ENCODE measurements around the gene COL5A1. TPM values are rescaled to one million over a fixed set of nuclear protein-coding genes. Genes with fewer than 3 reads are reported as not detected.

Gene COL5A1
- total RNA-seq, 1 donor from 2014 or later = 2.8 TPM

GRCh38 chr9:134785325-134786108 lies 143.9 kb downstream of the COL5A1 start:
- DNase-seq (ENCODE audit: low read depth in 2 of 2) = peak in 1 of 2 donors; percentile 44

- DNase-seq (ENCODE audit: low read depth in 2 of 2) = no peak
These were observed 146.3 kb downstream of the COL5A1 start for GRCh38 chr9:134787601-134788531.

- DNase-seq (ENCODE audit: low read depth in 2 of 2) = no peak
These were observed 147.6 kb downstream of the COL5A1 start for GRCh38 chr9:134789168-134789567.

GRCh38 chr9:134791009-134791408 lies 149.4 kb downstream of the COL5A1 start:
- no peak for DNase-seq (ENCODE audit: low read depth in 2 of 2)

GRCh38 chr9:134792627-134793026 lies 151.0 kb downstream of the COL5A1 start:
- DNase-seq (ENCODE audit: low read depth in 2 of 2) = no peak

- no peak for DNase-seq (ENCODE audit: low read depth in 2 of 2)
These were observed 151.9 kb downstream of the COL5A1 start for GRCh38 chr9:134793288-134794188.

GRCh38 chr9:134794663-134795370 lies 153.2 kb downstream of the COL5A1 start:
- DNase-seq (ENCODE audit: low read depth in 2 of 2) = no peak

- no peak for DNase-seq (ENCODE audit: low read depth in 2 of 2)
These were observed 153.8 kb downstream of the COL5A1 start for GRCh38 chr9:134795446-134795845.

- no peak for DNase-seq (ENCODE audit: low read depth in 2 of 2)
These were observed 155.3 kb downstream of the COL5A1 start for GRCh38 chr9:134796882-134797281.

GRCh38 chr9:134800791-134801339 lies 159.3 kb downstream of the COL5A1 start:
- no peak for DNase-seq (ENCODE audit: low read depth in 2 of 2)

GRCh38 chr9:134802216-134802795 lies 160.7 kb downstream of the COL5A1 start:
- no peak for DNase-seq (ENCODE audit: low read depth in 2 of 2)

GRCh38 chr9:134804871-134805270 lies 163.3 kb downstream of the COL5A1 start:
- no peak for DNase-seq (ENCODE audit: low read depth in 2 of 2)

GRCh38 chr9:134807716-134808446 lies 166.3 kb downstream of the COL5A1 start:
- peak in 1 of 2 donors; percentile 72 for DNase-seq (ENCODE audit: low read depth in 2 of 2)

- DNase-seq (ENCODE audit: low read depth in 2 of 2) = no peak
These were observed 166.8 kb downstream of the COL5A1 start for GRCh38 chr9:134808447-134808792.

GRCh38 chr9:134809292-134809691 lies 167.7 kb downstream of the COL5A1 start:
- no peak for DNase-seq (ENCODE audit: low read depth in 2 of 2)

GRCh38 chr9:134809826-134810225 lies 168.2 kb downstream of the COL5A1 start:
- no peak for DNase-seq (ENCODE audit: low read depth in 2 of 2)

- no peak for DNase-seq (ENCODE audit: low read depth in 2 of 2)
These were observed 169.6 kb downstream of the COL5A1 start for GRCh38 chr9:134811079-134811672.

- no peak for DNase-seq (ENCODE audit: low read depth in 2 of 2)
These were observed 170.2 kb downstream of the COL5A1 start for GRCh38 chr9:134811673-134812342.

- DNase-seq (ENCODE audit: low read depth in 2 of 2) = no peak
These were observed 170.7 kb downstream of the COL5A1 start for GRCh38 chr9:134812343-134812673.

All from lung microvascular endothelial cell (primary cell).